DMS153 (cell line): Measurements from ENCODE around the gene CFAP99.
"Not testable (repeated sequence)": the region's sequence is repeated elsewhere in the genome, so short reads cannot be mapped to it uniquely, and the experiment has no call there.

Source experiments
- DNase-seq: peaks from one replicate; lab custom pipeline; 2025; lab: John Stamatoyannopoulos, UW

CFAP99 gene

GRCh38 chr4:2418650-2419571, at the start of gene CFAP99:
CFAP99 (plus strand) TSS chr4:2418955.
- DNase-seq = peak; percentile 78

- DNase-seq = no peak
These were observed 48.0 kb upstream of the CFAP99 start for GRCh38 chr4:2370597-2371320.

- no peak for DNase-seq
These were observed 46.8 kb upstream of the CFAP99 start for GRCh38 chr4:2371765-2372487.

- no peak for DNase-seq
These were observed 46.2 kb upstream of the CFAP99 start for GRCh38 chr4:2372488-2373030.

GRCh38 chr4:2373532-2373931, 45.2 kb upstream of the CFAP99 start:
- DNase-seq = no peak

GRCh38 chr4:2375427-2375826, 43.3 kb upstream of the CFAP99 start:
- DNase-seq = no peak

- DNase-seq = no peak
These were observed 41.5 kb upstream of the CFAP99 start for GRCh38 chr4:2377241-2377640.

- DNase-seq = no peak
These were observed 40.4 kb upstream of the CFAP99 start for GRCh38 chr4:2378401-2378800.

- no peak for DNase-seq
These were observed 39.9 kb upstream of the CFAP99 start for GRCh38 chr4:2378898-2379297.

- not testable (repeated sequence) for DNase-seq
These were observed 38.2 kb upstream of the CFAP99 start for GRCh38 chr4:2380589-2380988.

- DNase-seq = not testable (repeated sequence)
These were observed 36.0 kb upstream of the CFAP99 start for GRCh38 chr4:2382769-2383202.

- DNase-seq = not testable (repeated sequence)
These were observed 35.5 kb upstream of the CFAP99 start for GRCh38 chr4:2383220-2383631.

GRCh38 chr4:2383760-2384159, 35.0 kb upstream of the CFAP99 start:
- DNase-seq = no peak

- DNase-seq = no peak
These were observed 34.5 kb upstream of the CFAP99 start for GRCh38 chr4:2384245-2384644.

- no peak for DNase-seq
These were observed 33.2 kb upstream of the CFAP99 start for GRCh38 chr4:2385516-2385915.

- no peak for DNase-seq
These were observed 32.0 kb upstream of the CFAP99 start for GRCh38 chr4:2386717-2387116.

- no peak for DNase-seq
These were observed 31.5 kb upstream of the CFAP99 start for GRCh38 chr4:2387218-2387617.

GRCh38 chr4:2387829-2388228, 30.9 kb upstream of the CFAP99 start:
- no peak for DNase-seq

- DNase-seq = no peak
These were observed 30.1 kb upstream of the CFAP99 start for GRCh38 chr4:2388429-2389182.

- DNase-seq = no peak
These were observed 29.1 kb upstream of the CFAP99 start for GRCh38 chr4:2389691-2390090.

GRCh38 chr4:2390146-2390545, 28.6 kb upstream of the CFAP99 start:
- DNase-seq = no peak
